OCI-M1 (cell line): Measurements from ENCODE around the gene CLN6.
"Not testable (repeated sequence)": the region's sequence is repeated elsewhere in the genome, so short reads cannot be mapped to it uniquely, and the experiment has no call there.

ENCODE experiments used
- DNase-seq: peaks from one replicate; lab custom pipeline; 2025; lab: John Stamatoyannopoulos, UW

CLN6 gene

GRCh38 chr15:68206711-68207151 is 22.8 kb downstream of the CLN6 start:
- no peak for DNase-seq

DNA sequence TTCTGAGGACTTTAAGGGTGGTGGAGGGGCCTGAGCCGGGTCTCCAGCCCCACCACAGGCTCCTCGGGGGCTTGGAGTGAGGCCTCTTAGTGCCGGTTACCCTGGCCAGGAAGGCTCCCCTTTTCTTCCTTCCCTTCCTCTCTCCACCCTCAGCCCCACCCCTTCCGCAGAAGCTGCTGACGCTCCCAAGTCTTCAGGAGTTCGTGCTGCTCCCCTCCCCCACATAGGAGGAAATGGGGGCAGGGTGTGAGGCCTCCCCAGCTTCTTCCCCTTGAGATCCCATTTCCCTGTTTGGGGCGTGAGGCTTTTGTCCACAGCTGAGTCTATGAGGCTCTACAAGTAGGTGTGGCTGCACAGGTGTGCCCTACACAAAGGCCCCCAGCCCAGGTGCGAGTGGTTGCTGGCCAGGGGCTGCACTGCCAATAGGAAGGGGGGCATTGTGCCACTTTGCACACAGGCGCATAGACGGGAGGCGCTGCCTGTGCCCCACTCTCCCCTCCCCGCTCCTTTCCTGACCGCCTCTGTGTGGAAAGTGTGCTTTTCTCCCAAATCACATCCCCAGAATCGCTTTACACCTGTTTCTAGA is 23.5 kb downstream of the CLN6 start:
- DNase-seq: no peak

DNA sequence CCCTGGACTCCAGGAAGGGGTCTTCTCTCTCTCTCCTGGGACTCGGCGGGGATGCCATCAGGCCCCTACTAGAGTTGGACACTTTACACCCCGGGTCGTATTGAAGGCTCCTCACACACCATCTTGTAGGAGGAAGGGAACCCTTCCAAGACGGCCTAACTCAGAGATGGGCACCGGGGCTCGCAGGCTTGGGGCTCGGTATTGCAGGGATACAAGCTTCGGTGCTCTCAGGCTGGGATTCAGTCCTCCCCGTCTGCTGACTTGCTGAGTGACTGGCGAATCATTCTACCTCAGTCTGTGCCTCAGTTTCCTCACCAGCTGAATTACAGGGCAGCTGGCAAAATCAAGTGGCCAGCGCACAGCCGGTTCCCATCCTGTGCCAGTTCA is 24.0 kb downstream of the CLN6 start:
- DNase-seq: no peak

GRCh38 chr15:68204776-68205557 is 24.6 kb downstream of the CLN6 start, which contains the start of gene CALML4:
TSS of gene CALML4 (minus strand) at chr15:68205332. CDS start at chr15:68205247, 85 bp downstream.
- DNase-seq: no peak

- DNase-seq: no peak
Measured at GRCh38 chr15:68204361-68204760, 25.2 kb downstream of the CLN6 start.

- no peak for DNase-seq
Measured at GRCh38 chr15:68203956-68204355, 25.6 kb downstream of the CLN6 start.

- no peak for DNase-seq
Measured at GRCh38 chr15:68203486-68203885, 26.0 kb downstream of the CLN6 start.

GRCh38 chr15:68202994-68203393 is 26.5 kb downstream of the CLN6 start:
- not testable (repeated sequence) for DNase-seq

DNA sequence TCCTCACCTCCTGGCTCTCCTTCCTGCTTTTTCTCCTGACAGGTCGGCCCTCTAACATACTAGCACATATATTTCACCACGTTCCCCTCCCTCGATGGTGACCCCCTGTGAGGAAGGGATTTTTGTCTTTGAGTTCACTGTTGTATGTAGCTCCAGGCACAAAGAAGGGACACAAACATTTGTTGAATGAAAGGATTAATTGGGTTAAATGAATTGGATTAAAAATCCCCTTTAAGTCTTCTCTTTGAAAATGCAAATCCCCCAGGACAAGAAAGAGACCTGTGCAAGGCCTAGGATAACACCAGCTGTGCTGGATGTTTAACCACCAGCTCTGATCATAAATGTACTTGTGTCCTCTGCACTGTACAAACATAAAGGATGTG is 27.7 kb downstream of the CLN6 start:
- DNase-seq: no peak

DNA sequence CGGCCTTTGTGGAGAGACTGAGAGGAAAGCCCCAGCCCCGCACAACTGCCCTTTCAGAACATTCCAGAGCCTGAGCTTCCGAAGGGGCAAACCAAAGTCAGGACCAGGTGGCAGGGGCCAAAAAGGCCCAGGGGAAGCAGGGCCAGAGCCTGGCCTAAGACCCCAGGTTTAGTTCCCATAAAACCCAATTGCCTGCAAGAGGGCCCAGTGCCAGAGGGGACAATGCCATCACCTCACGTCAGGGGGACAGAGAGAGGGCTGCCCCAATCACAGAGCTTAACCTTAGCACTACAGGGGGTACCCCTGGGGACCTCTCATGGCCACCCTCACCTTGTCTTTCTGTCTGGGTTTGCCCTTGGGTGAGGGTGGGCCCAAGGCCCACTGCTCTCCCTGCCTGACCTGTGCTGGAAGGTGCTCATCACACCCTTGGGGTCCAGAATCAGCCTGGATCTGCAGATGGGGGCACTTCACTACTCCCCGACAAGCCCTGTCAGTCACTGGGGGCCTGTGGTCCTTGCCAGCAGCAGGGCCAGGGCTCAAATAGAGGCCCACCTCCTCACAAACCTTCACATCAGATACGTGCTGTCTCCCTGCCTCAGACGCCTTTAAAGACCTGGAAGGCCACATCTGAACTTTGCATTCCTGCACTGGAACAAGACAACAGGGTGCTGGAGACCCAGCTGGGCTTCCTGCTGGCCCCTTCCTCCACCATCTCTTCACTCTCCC is 28.2 kb downstream of the CLN6 start:
- DNase-seq: no peak

DNA sequence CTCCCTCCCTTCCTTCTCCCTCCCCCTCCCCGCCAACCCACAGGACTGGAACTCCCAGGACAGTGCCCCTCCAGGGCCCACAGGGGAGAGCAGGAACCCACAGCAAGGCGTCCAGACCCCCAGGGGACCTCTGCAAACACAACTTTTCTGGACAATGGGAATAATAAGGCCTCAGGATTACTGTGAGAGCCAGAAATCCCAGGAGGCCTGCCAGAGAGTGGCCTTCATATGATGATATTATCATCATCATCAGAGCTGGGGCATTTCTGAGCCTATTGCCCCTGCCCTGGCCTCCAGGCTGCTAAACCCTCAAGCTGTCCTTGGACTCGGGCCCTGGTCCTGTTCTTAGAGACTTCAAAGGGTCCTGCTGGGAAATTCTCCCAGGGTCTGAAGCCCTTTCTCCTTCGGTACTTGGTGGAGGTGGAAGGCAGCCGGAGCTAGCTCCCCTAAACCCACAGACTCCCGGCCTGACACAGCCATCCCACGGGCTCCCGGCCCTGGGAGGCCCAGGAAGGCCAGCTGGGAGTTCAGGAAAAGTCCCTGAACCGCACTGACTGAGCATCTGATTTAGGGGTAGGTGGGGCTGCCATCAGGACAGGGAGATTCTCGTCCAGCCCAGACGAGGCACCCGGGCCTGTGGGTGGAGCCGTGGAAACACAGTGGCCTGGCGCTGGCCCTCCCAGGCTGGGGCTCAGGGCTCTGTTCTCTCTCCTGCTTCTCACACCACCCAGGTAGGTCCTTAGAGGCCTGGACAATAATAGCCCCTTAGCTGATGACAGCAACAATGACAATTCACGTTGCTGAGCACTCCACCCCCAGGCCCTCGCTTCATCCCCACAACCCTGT is 29.3 kb downstream of the CLN6 start:
- no peak for DNase-seq

DNA sequence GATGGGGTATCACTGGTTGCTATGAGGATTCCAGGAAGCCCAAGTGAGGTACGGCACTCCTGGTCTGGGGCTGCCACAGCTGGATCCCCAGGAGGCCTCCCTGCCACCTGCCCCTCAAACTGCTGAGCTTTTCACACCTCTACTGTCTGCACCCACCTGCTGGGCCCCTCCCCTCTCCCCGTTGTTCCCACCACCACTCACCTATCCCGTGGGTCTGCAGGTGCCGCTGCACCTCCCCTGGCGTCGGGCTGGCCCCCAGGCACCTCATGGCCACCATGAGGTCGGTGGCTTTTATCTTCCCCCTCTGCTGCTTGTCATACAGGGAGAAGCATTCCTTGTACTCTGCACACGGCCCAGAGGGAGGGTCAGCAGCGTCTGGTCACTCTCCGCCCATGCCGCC is 30.2 kb downstream of the CLN6 start:
- DNase-seq: no peak

DNA sequence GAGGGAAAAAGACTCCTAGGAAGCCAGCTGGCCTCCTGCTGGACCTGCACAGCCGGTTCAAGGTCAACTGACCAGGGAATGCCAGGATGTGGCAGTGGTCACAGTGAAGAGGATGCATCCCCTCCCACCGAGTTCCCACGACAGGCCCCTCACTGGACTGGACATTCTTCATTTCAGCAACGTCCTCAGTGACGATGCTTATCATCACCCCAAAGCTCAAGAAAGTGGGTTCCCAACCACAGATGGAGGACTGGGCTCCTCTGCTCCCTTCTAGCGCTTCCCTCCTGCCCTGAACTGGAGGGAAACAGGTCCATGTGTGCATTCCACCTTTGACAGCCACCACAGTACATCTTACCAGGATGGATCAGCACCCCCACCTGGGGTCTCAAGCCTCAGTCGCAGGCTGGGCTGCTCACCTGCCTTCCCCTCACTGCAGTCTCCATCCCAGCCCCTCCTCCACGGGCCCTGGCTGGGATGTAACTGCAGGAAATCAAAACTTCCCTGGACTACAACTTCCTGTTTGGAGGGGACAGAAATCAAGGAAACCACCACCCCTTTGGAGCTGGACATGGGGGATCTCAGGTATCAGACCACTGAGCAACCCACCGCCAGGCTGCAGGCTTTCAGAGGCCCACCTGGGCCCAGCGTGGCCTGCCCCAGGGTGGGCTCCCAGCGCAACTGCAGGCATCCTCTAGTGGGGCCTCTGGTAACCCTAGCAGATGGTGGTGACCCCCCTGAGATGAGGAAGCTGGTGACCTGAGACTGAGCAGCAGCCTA is 31.7 kb downstream of the CLN6 start:
- no peak for DNase-seq

DNA sequence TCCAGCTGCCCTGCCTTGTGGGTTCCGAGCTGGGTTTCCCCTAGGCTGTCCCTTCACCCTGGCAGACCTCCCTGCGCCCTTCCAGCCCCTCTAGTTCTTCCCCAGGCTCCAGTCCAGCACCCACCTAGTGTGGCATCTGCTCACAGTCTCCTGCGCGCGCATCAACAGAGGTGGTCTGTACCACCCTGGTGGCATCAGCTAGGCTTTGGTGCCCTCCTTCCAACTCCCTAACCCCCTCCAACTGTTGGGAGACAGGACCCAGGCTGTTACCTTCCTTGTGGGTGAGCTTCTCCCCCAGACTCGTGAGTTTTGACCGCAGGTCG is 32.4 kb downstream of the CLN6 start:
- DNase-seq: no peak

GRCh38 chr15:68196445-68197169 is 32.9 kb downstream of the CLN6 start:
- no peak for DNase-seq

- DNase-seq: no peak
Measured at GRCh38 chr15:68195336-68196112, 34.0 kb downstream of the CLN6 start.

GRCh38 chr15:68192804-68193486 is 36.6 kb downstream of the CLN6 start:
- DNase-seq: no peak

GRCh38 chr15:68192117-68192516 is 37.4 kb downstream of the CLN6 start:
- no peak for DNase-seq

GRCh38 chr15:68191555-68191954 is 38.0 kb downstream of the CLN6 start:
- DNase-seq: no peak
